Measurements from ENCODE around the gene POLR3F. TPM values are rescaled to one million over a fixed set of nuclear protein-coding genes. Genes with fewer than 3 reads are reported as not detected.

POLR3F gene
- 10 to 100 TPM; 10.7 to 12.8 (median 12.0) TPM for total RNA-seq (2021; fragmentation: NEBNext Ultra II Directional; extraction: Animal tissue kit (Norgen Biotek cat#: 25700))
- long read RNA-seq, transcript POLR3F-201 (9 exons, 2,416 nt), result major isoform, 32 of 38 reads
- long read RNA-seq, partial matches to known transcripts, result 2 of 38 reads
- long read RNA-seq, other reads (novel, unspliced or antisense), result 3 of 38 reads

GRCh38 chr20:18466894-18467730, at the start of gene POLR3F, which contains the start of gene DZANK1:
TSS of gene POLR3F (plus strand) at chr20:18467390. CDS start at chr20:18467507, 117 bp downstream.
TSS of gene DZANK1 (minus strand) at chr20:18467030. CDS start at chr20:18465358, 1,672 bp downstream.
- peak; percentile 95 for DNase-seq
- Mint-ChIP-seq H3K27ac (peak within 1 kb of the TSS; percentile 99), H3K27me3 (ENCODE audit: insufficient read depth) (no peaks in the 10 kb centered on the region; the same call in 1 of the 2 replicates), H3K36me3 (ENCODE audit: low read depth) (no peaks in the 10 kb centered on the region; the same call in 1 of the 2 replicates), H3K9me3 (no peaks in the 10 kb centered on the region), H3K4me3 (peak within 1 kb of the TSS; percentile 99), H3K4me1 (ENCODE audit: low read depth) (peaks cover 25% of the 10 kb centered on the region)
- no peak; the same call in 1 of the 2 replicates for TF ChIP-seq CTCF (IDR thresholded peaks at IDR 0.05)

GRCh38 chr20:18421608-18422007, 45.6 kb upstream of the POLR3F start:
- Mint-ChIP-seq H3K4me3 (no peak overlapping the region), H3K9me3 (no peaks in the 10 kb centered on the region), H3K4me1 (ENCODE audit: low read depth) (no peaks in the 10 kb centered on the region), H3K36me3 (ENCODE audit: low read depth) (no peaks in the 10 kb centered on the region), H3K27ac (no peak overlapping the region), H3K27me3 (ENCODE audit: insufficient read depth) (no peaks in the 10 kb centered on the region; the same call in 1 of the 2 replicates)
- no peak for TF ChIP-seq CTCF (IDR thresholded peaks at IDR 0.05)
- no peak for DNase-seq

GRCh38 chr20:18427214-18427613, 40.0 kb upstream of the POLR3F start:
- no peak for TF ChIP-seq CTCF (IDR thresholded peaks at IDR 0.05)
- Mint-ChIP-seq H3K4me3 (no peak overlapping the region), H3K27ac (no peak overlapping the region), H3K27me3 (ENCODE audit: insufficient read depth) (no peaks in the 10 kb centered on the region), H3K36me3 (ENCODE audit: low read depth) (no peaks in the 10 kb centered on the region), H3K9me3 (no peaks in the 10 kb centered on the region), H3K4me1 (ENCODE audit: low read depth) (peaks cover 11% of the 10 kb centered on the region)
- no peak for DNase-seq

- H3K27me3 Mint-ChIP-seq (ENCODE audit: insufficient read depth), result no peaks in the 10 kb centered on the region
- H3K9me3 Mint-ChIP-seq, result no peaks in the 10 kb centered on the region
- H3K36me3 Mint-ChIP-seq (ENCODE audit: low read depth), result no peaks in the 10 kb centered on the region
- H3K4me3 Mint-ChIP-seq, result no peak overlapping the region
- no peak overlapping the region for H3K27ac Mint-ChIP-seq
- H3K4me1 Mint-ChIP-seq (ENCODE audit: low read depth), result peaks cover 11% of the 10 kb centered on the region
- no peak for DNase-seq
- TF ChIP-seq CTCF (IDR thresholded peaks at IDR 0.05), result no peak
Measured at GRCh38 chr20:18428490-18429173, 38.6 kb upstream of the POLR3F start.

GRCh38 chr20:18430172-18430826, 36.9 kb upstream of the POLR3F start:
- DNase-seq, result no peak
- H3K27ac Mint-ChIP-seq, result no peak overlapping the region

More at GRCh38 chr20:18430172-18430826, 36.9 kb upstream of the POLR3F start:
- H3K9me3 Mint-ChIP-seq, result no peaks in the 10 kb centered on the region
- no peak overlapping the region for H3K4me3 Mint-ChIP-seq
- H3K4me1 Mint-ChIP-seq (ENCODE audit: low read depth), result peaks cover 11% of the 10 kb centered on the region
- TF ChIP-seq CTCF (IDR thresholded peaks at IDR 0.05), result no peak
- H3K36me3 Mint-ChIP-seq (ENCODE audit: low read depth), result no peaks in the 10 kb centered on the region
- no peaks in the 10 kb centered on the region for H3K27me3 Mint-ChIP-seq (ENCODE audit: insufficient read depth)

Measured in HFFc6 (cell line).